ENCODE results near the gene GSTO2. TPM values are rescaled to one million over a fixed set of nuclear protein-coding genes. Genes with fewer than 3 reads are reported as not detected.

The GSTO2 gene
- total and polyA plus RNA-seq, 2 experiments from 2014 or later, result 30.7 to 49.8 TPM

- Histone ChIP-seq H3K27ac (ENCODE audit: low read depth) (no peak overlapping the region), H3K4me2 (no peak overlapping the region), H3F3A (replicated peaks; ENCODE audit: low read depth) (0 out of 2 replicates have a peak, but pooled peaks cover 3% of the 10 kb centered on the region), H3K4me1 (ENCODE audit: insufficient read depth) (peaks cover 10% of the 10 kb centered on the region), H3K9me2 (ENCODE audit: insufficient read depth) (no peaks in the 10 kb centered on the region), H3K79me2 (replicated peaks; ENCODE audit: insufficient read depth) (no peaks in the 10 kb centered on the region), H4K20me1 (replicated peaks; ENCODE audit: insufficient read depth) (no peaks in the 10 kb centered on the region), H3K4me3 (no peak overlapping the region), H3K27me3 (ENCODE audit: insufficient read depth) (no peaks in the 10 kb centered on the region), H2AFZ (no peak overlapping the region), H3K36me3 (ENCODE audit: insufficient read depth) (no peaks in the 10 kb centered on the region)
- DNase-seq (ENCODE audit: low spot score), result no peak
- Mint-ChIP-seq H3K9me3 (peaks cover 16% of the 10 kb centered on the region; the same call in 2 of the 3 replicates), H3K27ac (no peak overlapping the region), H3K4me3 (no peak overlapping the region), H3K4me1 (peaks cover 5% of the 10 kb centered on the region; the same call in 1 of the 3 replicates), H3K36me3 (ENCODE audit: low read depth) (peaks cover 12% of the 10 kb centered on the region; the same call in 2 of the 3 replicates), H3K27me3 (ENCODE audit: insufficient read depth, low read depth, poor library complexity) (no peaks in the 10 kb centered on the region)
- ATAC-seq, result no peak
- TF ChIP-seq ZNF114 (CRISPR knock-in tag; IDR thresholded peaks at IDR 0.05) (no peak), JUNB (IDR thresholded peaks at IDR 0.05; ENCODE audit: unreplicated experiment) (no peak), REST (IDR thresholded peaks at IDR 0.05; ENCODE audit: unreplicated experiment) (no peak), EZH2phosphoT487 (IDR thresholded peaks at IDR 0.05; ENCODE audit: unreplicated experiment) (no peak), NANOG (IDR thresholded peaks at IDR 0.05; ENCODE audit: borderline replicate concordance) (no peak), CREB1 (CRISPR knock-in tag; IDR thresholded peaks at IDR 0.05; ENCODE audit: low read depth) (no peak), ZNF331 (CRISPR knock-in tag; IDR thresholded peaks at IDR 0.05; ENCODE audit: low read depth) (no peak), ZNF462 (CRISPR knock-in tag; IDR thresholded peaks at IDR 0.05) (no peak), POLR2AphosphoS5 (IDR thresholded peaks at IDR 0.05; ENCODE audit: low read depth) (no peak), EZH2 (IDR thresholded peaks at IDR 0.05; ENCODE audit: low read depth, unreplicated experiment) (no peak), STAT1 (IDR thresholded peaks at IDR 0.05; ENCODE audit: unreplicated experiment) (no peak), ETS1 (IDR thresholded peaks at IDR 0.05) (no peak), CTCF (conservative IDR thresholded peaks at IDR 0.05; ENCODE audit: low read depth in 2 of 2) (no peak)
Observed at GRCh38 chr10:104235801-104236200, 33.2 kb upstream of the GSTO2 start.
